Stomach (tissue), 4 donors: ENCODE data around the gene CTCF.

Source experiments
- POLR2A ChIP-seq, 4 donors: fragments of 450-650 bp; IDR thresholded peaks; one replicate each; pipeline ENCODE4 v1.6.1; 2016; ENCODE audit warnings: antibody characterized with exemption in 4 of 4, control low read depth in 2 of 4, mild to moderate bottlenecking in 1 of 4, moderate library complexity in 1 of 4
- TF ChIP-seq, protein P1 (sequence below), 7 experiments: fragments of 450-650 bp in 4 of 7; fragments of 200-600 bp in 3 of 7; sonication (generic) in 3 of 7; IDR thresholded peaks; one replicate each; pipeline ENCODE4 v1.5.1; 2016 to 2019; ENCODE audit warnings: antibody characterized with exemption in 7 of 7, control low read depth in 2 of 7, mild to moderate bottlenecking in 1 of 7

DNA sequence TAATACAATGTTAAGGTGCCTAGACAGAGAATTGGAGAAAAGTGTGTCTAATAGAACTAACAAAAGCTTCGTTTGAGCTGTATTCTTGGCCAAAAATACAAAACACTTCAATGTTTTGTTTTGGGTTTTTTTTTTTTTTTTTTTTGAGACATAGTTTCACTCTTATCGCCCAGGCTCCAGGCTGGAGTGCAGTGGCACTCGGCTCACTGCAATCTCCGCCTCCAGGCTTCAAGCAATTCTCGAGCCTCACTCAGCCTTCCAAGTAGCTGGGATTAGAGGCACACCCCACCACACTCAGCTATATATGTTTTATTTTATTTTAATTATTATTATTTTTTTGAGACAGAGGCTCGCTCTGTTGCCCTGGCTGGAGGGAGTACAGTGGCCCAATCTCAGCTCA is 44.3 kb downstream of the CTCF start:
- TF ChIP-seq, protein P1, sequence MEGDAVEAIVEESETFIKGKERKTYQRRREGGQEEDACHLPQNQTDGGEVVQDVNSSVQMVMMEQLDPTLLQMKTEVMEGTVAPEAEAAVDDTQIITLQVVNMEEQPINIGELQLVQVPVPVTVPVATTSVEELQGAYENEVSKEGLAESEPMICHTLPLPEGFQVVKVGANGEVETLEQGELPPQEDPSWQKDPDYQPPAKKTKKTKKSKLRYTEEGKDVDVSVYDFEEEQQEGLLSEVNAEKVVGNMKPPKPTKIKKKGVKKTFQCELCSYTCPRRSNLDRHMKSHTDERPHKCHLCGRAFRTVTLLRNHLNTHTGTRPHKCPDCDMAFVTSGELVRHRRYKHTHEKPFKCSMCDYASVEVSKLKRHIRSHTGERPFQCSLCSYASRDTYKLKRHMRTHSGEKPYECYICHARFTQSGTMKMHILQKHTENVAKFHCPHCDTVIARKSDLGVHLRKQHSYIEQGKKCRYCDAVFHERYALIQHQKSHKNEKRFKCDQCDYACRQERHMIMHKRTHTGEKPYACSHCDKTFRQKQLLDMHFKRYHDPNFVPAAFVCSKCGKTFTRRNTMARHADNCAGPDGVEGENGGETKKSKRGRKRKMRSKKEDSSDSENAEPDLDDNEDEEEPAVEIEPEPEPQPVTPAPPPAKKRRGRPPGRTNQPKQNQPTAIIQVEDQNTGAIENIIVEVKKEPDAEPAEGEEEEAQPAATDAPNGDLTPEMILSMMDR (IDR thresholded peaks at IDR 0.05) = no peak
- no peak for TF ChIP-seq POLR2A (IDR thresholded peaks at IDR 0.05)
